NCI-H2196 (cell line): ENCODE results near the gene CACHD1.

Experiments
- DNase-seq: peaks from one replicate; lab custom pipeline; 2025; ENCODE audit not compliant: unreplicated experiment; lab: John Stamatoyannopoulos, UW

CACHD1 gene

DNA sequence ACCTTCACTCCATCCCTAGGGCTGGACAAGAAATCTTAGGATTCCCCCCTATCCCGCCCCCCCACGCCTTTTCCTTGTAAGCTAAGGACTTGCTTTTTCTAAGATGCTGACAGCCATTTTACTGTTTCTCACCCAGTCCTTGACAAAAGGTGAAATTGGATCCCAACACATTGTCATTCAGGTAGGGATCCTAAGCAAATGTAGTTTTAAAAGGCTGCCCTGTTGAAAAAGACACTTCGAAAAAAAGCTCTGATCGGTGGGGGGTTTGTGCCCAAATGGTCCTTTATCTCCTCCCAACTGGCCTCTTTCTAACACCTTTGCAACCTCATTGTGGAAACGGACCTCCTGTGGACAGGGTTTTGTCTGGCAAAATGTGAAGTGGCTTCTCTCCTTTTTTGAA lies 2.9 kb downstream of the CACHD1 start:
- no peak for DNase-seq

DNA sequence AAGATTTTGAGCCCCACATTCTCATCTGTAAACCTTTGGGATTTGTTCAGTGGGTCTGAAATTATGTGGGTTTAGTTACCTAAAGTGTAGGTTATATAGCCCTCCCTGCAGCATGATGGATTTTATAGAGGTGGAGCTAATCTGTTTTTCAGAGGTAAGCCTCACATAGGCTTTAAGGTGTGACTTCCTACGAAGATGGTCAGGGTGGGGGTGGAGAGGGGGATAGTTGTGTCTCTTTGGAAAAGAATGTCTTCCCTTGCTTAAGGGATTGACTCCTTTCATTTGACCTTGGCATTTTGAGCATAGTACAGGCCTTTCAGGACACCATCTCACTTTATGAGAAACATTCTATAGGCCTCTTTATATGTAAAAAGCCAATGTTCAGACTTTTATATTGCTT lies 3.4 kb downstream of the CACHD1 start:
- no peak for DNase-seq

DNA sequence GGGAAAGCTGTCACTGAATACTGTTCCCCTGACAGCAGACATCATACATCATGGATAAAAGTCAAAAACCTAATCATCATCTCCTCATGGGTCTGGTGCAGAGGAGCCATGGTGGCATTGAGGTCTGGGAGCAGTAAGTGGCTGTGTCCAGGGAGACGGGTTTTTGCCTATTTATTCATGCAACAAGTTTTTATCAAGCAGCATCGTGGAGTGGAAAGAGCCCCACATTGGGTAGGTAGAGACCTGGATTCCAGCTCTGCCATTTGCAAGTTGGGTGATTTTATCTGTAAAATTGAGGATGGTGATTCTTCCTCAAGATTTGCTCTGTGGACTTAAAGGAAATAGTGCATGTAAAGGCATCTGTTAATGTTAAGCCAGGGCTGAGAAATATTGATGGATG lies 4.2 kb downstream of the CACHD1 start:
- no peak for DNase-seq

DNA sequence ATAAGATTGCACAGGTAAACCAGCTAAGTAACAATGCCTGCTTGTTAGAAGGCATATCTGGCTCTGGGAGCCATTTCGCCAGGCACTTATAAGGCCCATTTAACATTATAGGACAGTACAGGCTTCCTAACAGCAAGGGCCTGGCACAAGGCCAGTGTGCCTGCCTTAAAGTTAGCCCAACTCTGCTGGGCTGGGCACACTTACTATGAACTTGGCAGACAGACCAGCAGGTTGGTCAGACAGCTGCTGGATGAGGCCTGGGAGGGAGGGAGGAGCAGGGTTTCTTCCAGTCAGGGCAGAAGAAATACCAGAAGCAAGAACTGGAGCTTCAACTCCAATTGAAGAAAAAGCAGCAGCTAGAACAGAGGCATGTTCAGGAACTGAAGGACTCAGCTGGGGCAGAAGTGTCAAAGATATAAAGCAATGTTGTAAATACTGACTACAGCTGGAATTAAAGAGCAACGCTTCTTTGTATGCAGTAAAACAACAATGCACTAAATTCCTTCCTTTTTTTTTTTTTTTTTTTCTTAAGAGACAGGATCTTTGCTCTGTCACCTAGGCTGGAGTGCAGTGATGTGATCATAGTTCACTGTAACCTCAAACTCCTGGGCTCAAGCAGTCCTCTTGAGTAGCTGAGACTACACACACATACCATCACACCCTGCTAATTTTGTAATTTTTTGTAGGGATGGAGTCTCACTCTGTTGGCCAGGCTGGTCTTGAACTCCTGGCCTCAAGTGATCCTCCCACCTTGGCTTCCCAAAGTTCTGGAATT lies 4.9 kb downstream of the CACHD1 start:
- DNase-seq = peak; percentile 59

DNA sequence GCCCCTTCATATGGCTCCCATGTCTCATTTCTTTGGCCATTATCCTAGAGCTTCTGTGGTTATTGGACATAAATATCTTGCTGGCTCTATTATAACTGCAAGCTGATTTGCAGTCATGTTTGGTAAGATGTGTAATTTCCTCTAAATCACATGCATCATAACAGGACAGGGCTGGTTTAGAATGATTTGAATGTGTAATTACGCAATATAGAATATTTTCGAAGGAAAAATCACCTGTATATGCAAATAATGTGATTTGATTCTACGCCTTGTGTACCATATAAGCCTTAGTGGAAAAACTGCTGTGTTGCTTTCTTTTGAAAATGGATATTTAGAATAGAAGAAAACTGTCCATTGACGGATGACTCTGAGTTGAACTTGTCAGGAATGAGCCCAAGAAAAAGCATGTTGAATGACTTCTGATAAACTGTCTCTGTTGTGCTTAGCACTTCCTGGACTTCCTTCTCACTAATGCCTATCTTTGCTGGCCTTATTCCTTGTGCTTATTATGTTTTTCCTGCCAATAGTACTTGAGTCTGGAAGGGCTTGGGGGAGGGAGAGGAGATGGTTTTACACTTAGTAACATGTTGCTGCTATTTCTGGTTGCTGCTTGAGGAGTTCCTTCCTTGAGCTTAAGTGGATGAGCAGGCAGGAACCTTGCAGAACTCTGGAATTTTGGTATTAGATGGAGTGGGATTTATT lies 6.5 kb downstream of the CACHD1 start:
- no peak for DNase-seq

DNA sequence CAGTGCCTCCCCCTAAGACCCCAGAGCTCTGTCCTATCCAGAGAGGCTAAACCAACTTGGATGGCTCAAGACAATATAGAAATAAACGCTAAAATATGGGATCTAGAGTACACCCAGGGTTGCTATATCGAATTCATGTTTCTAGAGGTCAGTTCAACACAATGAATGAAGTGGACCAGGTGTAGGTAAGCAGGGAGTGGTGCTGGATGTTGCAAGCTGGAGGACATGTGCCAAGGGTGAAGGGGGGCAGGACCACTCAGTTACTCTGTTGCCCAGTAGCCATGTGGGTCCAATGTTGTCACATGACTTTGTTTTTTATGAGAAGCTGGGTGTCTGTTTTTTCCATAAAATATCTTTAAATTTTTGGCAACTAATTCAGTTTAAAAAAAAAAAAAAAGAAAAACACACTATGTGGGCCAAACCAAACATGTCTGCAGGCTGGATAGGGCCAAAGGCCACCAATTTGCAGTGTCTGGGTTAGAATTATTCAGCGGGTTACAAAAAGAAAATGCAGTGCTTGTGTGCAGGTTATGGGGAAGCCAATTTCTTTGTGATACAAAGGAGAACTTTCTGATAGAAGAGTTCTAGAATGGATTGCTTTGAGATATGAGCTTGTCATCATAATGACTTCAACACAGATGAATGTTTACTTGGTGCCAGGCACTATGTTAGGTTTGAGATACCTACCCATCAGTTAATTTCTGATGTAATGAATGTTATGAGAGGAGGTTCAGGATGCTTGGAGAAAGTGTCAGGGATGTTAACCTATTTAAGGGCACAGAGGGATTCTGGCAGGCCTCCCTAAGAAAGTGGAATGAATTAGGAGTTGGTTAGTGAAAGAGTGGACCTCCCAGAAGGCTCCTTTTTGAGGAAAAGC lies 8.9 kb downstream of the CACHD1 start:
- no peak for DNase-seq

DNA sequence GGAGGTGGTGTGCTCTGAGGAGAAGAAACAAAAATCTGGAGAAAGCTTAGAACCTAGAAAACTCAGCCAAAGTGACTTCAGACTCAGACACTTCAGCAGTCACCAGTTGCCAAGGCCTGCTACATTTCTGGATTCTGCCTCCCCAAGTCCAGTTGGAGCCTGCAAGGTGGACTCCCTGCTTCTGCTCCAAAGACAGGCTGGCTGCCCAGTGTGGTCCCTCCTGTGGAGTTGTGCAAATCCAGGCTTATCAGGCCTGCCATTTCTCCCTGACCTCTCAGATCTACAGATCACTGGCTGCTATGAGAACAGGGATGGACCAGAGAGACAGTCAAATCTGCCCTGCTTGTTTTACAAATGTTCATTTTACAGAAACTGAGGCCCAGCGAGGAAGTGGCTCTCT lies 9.9 kb downstream of the CACHD1 start:
- no peak for DNase-seq

DNA sequence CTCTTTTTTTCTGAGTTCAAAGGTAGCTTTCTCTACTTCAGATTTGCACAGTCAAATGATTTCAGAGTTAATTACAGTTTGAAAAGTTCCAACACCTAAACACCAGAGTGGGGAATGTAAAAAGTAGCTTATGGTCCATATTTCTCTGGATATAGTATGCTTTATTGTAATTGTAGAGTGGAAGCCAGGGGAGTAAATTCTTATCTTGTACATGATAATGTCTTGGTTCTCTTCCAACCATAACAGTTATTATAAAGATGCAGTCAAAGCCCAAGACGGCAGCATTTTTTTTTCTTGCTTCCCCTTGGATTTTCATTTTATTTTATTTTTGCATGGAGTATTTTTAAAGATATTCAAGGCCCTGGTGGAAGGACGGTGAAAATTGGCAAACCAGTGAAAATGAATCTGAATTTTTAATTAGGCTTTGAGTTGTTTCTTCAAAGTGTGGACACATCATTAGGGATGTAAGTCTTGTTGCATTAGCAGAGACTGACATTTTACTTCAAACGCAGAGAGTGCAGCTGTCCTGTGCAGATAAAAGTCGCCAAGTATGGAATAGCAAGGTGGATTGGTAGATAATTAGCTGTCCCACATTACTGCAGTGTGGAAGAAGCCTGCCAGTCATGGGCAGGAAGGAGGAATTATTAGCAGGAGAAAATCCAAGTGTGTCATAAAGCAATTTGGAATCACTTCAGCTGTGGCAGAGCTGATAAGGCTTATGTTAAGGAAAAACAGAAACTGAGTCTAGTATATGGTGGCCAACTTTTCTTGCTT lies 11.3 kb downstream of the CACHD1 start:
- DNase-seq = no peak

DNA sequence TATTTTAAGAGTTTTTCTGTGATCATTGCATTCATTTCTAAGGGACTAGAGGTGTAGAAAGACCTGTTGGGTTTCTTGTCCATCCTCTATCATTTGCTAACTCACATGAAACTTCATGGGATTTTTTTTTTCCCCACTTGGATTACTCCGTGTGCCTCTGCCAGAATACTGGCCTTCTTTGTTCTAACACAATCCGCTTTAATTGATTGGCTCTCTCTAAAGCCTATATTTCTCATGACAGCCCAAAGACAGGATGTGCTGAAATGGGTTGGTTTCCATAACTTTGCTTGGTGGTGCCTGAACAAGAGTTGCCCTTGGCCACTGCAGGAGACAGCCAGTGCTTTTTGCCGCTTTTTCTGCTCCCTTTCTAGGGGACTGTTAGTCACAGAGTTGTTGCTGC lies 12.2 kb downstream of the CACHD1 start:
- no peak for DNase-seq

DNA sequence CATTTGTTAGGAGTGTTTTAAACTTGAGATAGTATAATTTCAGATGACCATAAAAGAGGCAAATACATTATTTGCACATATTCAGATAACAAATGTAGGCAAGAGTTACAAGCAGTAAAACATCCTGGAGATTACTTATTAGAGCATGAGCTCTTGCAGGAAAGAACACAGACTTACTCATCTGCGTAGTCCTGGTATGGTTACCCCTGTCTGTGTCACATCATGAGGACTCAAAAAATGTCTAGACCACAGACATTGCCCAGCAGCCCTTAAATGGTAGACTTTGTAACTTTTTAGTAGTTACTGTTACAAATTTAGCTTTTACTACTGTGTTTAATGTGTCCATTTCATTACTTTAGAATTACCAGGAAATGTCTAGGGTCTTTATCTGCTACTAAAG lies 12.8 kb downstream of the CACHD1 start:
- DNase-seq = no peak

DNA sequence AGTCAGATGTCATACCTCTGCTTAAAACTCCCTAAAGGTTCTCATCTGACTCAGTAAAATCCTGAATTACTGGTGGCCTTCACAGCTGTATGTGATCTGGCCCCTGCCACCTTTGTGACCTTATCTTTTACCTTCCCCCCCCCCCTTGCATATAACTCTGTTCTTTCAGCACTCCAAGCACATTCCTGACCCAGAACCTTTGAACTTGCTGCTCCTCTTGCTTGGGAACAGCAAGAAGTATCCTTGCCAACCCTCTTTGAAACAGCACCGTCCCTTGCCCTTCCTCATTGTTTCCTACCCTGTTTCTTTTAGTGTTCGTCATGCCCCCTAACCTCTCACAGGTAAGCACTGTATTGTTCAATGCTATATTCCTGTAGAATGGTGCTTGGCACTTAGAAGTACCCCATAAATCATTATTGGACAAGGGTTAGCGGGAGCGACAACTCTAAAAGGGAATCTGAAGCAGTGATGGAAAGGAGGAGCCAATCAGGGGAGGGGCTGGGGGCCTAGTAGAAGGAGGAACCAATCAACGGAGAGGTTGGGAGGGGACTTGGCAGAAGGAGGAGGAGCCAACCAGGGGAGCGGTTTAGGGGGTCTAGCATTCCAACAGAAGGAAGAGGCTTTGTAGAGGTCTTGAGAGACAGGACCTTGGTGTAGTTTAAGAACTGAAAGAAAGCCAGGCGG lies 13.9 kb downstream of the CACHD1 start:
- no peak for DNase-seq

DNA sequence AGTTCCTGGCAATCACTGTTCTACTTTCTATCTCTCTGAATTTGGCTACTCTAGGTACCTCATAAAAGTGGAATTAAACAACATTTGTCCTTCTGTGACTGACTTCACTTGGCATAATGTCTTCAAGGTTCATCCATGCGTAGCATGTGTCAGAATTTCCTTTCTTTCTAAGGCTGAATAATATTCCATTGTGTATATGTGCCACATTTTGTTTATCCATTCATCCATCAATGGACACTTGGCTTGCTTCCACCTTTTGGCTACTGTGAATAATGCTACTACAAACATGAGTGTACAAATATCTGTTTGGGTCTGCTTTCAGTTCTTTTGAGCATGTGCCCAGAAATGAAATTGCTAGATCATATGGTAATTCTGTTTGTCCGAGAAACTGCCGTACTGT lies 14.7 kb downstream of the CACHD1 start:
- DNase-seq = peak; percentile 68

DNA sequence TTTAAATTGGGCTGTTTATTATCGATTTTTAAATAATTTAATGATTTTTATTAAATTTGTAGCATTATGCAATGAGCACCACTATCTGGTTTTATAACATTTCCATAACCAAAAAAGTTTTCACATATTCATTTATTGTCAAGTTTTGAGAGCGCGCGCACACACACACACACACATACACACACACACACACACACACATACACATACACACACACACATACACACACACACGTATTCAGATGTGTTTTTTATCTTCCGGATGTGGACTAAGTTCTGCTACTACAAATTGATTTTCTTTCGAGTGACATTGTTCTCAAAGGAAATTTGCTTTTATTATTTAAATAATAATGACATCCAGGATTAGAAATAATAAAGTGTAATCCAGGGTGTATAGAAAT lies 16.3 kb downstream of the CACHD1 start:
- DNase-seq = no peak

DNA sequence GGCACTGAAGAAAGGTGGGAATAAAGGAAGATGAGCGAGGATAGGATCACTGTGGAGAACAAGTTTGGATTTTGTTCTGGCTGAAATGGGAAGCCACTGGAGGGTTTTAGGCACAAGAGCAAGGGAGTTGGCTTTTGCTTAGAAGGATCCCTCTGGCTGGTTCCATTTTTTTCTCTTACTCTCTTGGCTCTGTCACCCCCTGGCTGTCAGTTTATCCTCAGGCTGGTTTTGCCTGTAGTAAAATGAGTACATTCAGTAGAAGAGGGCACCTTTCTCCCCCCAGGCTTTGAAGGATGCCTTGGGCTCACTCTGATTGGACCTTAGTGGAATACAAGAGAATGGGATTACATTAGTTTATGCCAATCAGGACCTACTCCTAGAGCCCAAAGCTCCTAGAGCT lies 17.1 kb downstream of the CACHD1 start:
- DNase-seq = no peak

DNA sequence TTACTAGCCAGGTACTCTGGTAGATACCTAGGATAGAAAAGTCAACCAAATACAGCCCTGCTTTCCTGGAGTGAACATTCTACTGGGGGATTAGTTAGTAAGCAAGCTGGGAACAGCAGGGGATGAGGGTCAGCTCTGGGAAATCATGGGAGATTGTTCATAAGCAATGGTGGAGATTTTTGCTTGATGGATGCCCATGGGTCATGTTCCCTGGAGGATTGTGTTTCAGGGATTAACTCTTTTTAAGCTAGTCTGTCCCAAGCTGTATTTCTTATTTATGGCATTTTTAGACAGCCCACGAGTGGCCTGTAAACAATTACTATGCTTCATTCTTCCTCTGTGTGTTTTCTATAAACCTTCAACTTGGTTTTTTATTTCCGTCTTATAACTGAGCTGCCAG lies 18.9 kb downstream of the CACHD1 start:
- DNase-seq = no peak

DNA sequence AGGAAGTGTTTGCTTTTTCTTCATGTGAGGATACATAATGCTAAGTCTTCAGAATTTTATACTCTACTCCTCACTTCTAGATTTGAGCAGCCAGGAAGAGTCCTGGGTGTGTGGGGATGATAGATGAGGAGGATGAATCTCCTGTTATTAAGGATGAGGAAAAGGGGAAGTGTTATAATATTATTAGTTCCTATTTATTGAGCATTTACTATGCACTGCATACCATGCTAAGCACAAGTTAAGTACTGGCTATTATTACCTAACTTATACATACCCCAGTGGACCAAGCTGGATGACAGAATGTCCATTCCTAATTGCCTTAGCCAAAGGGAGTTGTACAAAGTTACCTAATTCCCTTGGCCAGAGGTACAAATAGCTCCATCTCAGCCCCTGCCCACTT lies 19.8 kb downstream of the CACHD1 start:
- DNase-seq = no peak

DNA sequence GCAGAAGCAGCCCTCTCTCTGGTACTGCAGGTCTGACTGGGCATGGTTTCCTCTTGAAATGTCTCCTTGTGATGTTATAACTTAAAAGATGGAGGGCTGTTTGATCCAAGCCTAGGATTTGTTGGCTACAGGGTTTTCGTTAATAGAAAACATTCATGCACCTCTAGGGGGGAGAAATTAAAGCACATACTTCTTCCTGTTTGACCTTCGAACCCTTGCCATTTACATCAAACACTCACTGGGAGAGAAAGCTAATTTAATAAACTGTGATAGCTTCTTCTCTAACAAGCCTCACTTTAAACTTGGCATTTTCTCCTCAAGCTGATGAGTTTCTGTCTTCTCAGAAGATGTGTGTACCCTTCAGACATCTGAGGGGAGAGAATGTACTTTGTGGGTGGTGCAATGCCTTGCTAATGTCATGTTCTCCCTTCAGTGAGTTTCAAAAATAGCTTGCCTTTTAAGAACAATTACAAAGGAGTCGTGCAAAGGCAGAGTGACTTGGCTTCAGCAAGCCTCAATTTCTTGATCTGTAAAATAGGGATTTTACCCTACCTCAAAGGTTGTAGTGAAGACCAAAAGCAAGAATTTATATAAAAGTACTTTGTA lies 20.4 kb downstream of the CACHD1 start:
- DNase-seq = no peak

DNA sequence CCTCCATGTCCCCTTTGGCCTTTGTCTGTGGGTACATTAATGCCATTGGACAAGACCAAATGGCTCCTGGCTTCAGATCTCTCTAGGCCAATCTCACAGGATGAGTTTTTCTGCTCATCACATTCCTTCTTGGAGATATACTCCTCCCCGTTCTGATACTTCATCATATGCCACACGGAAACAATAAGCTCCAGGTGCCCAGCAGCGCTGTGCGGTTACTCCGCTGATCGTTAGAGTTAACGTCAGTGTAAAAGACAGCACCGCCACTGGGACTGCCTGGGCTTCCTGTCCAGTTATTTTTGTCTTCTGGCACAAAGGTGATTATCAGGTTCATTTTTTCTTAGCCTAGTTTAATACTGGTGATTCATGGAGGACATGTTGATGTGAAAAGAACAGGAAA lies 22.5 kb downstream of the CACHD1 start:
- DNase-seq = no peak

DNA sequence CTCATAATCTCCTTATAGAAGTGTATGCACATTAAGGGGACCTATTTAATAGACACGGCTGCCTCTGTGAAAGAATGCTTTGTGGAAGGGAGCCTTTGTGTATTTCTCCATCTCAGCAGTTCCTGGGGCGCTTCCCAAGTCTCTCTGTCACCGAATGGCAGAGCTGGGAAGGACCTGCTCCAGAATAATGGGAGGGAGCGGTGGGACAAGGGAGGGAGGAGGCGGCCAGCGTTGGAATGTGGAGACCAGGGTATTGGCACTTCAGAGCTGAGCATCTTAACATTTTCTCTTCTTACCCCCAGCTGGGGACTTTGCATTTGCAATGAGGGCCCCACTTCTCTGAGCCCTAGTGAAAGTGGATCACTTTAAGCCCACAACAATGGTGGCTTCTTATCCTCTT lies 23.9 kb downstream of the CACHD1 start:
- no peak for DNase-seq

DNA sequence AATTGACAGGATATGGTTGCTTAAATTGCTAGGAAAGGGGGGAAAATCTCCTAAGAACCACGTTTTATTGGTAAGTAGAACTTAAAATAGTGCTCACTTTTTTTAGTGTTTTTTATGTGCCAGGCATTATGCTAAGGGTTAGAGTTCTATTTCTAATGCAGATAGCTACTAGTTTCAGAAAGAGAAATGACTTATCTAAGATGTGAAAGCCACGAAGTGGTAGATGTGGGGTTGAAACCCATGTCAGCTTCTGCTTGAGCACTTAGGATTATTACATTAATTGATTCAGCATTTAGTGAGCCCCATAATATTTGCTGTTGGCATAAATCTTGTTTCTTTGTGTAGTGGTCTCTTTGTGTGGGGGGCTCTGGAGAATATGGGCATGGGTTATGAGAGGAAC lies 24.7 kb downstream of the CACHD1 start:
- no peak for DNase-seq
